Uterus (tissue), 4 donors: ENCODE measurements around the gene NCBP3. TPM values are rescaled to one million over a fixed set of nuclear protein-coding genes. Genes with fewer than 3 reads are reported as not detected.

Experiments used
- DNase-seq, 2 donors: peaks; one replicate each; pipeline ENCODE4 v3.0.0-alpha.2; 2019 to 2020
- H3K27ac ChIP-seq, 2 donors: fragments of 200-600 bp; sonication (generic); 1 replicate in 1 of 2; 2 replicates in 1 of 2; pipeline ENCODE4 v1.5.1; 2016 to 2018
- H3K27me3 ChIP-seq, 2 donors: fragments of 200-600 bp; sonication (generic); one replicate each; pipeline ENCODE4 v1.5.1; 2018 to 2019; ENCODE audit warnings: control low read depth in 1 of 2
- H3K36me3 ChIP-seq, 2 donors: fragments of 200-600 bp; sonication (generic); one replicate each; pipeline ENCODE4 v1.5.1; 2019; ENCODE audit warnings: control low read depth in 1 of 2
- H3K4me1 ChIP-seq, 2 donors: fragments of 200-600 bp; sonication (generic); one replicate each; pipeline ENCODE4 v1.5.1; 2018 to 2019; ENCODE audit warnings: control low read depth in 1 of 2
- H3K4me3 ChIP-seq, 2 donors: fragments of 200-600 bp; sonication (generic); 1 replicate in 1 of 2; 2 replicates in 1 of 2; pipeline ENCODE4 v1.5.1; 2018 to 2019; ENCODE audit warnings: mild to moderate bottlenecking in 1 of 2
- H3K9me3 ChIP-seq, 2 donors: fragments of 200-600 bp; sonication (generic); one replicate each; pipeline ENCODE4 v1.5.1; 2019; ENCODE audit warnings: control low read depth in 1 of 2
- CTCF ChIP-seq, 4 experiments: fragments of 200-600 bp in 2 of 4; fragments of 450-650 bp in 2 of 4; sonication (generic) in 2 of 4; IDR thresholded peaks; one replicate each; pipeline ENCODE4 v1.5.1; 2016 to 2019; ENCODE audit warnings: antibody characterized with exemption in 4 of 4, mild to moderate bottlenecking in 2 of 4, moderate library complexity in 1 of 4
- POLR2A ChIP-seq, 2 donors: fragments of 450-650 bp; IDR thresholded peaks; one replicate each; pipeline ENCODE4 v1.6.1; 2016; ENCODE audit warnings: antibody characterized with exemption in 2 of 2, mild to moderate bottlenecking in 1 of 2, moderate library complexity in 1 of 2
- intact Hi-C: fragments of 100-400 bp; cut with DNase I; formaldehyde crosslinking; loops from one replicate; pipeline ENCODE4 v1.15.1; 2023; ENCODE audit warnings: low total_unique reads
- total RNA-seq, 4 donors: library from RNA; depleted of rRNA in 3 of 4; stranded (reverse); fragments of >200 nt in 3 of 4; gene quantifications; one replicate each; pipeline versions ENCODE4 v1.1.0 to v1.2.4, GENCODE V29; 2014 to 2023
- donor health status: DM: yes; HTN: yes; CAD: no.

NCBP3 gene
- total RNA-seq, 4 donors from 2014 or later, result 16.5 to 46.7 (median 30.1) TPM

GRCh38 chr17:3828852-3829232 lies 17.2 kb downstream of the NCBP3 start:
- intact Hi-C loops, result no loop called here
- Histone ChIP-seq H3K4me3 (no peak overlapping the region), H3K27me3 (no peaks in the 10 kb centered on the region), H3K4me1 (no peaks in the 10 kb centered on the region), H3K27ac (no peak overlapping the region), H3K36me3 (no peaks in the 10 kb centered on the region), H3K9me3 (no peaks in the 10 kb centered on the region)
- no peak for TF ChIP-seq CTCF (IDR thresholded peaks at IDR 0.05)
- TF ChIP-seq POLR2A (IDR thresholded peaks at IDR 0.05), result no peak
- DNase-seq, result no peak

GRCh38 chr17:3828151-3828851 lies 17.7 kb downstream of the NCBP3 start:
- Histone ChIP-seq H3K4me1 (no peaks in the 10 kb centered on the region), H3K9me3 (no peaks in the 10 kb centered on the region), H3K27ac (peak overlapping the region in 1 of 2 donors; percentile 0), H3K27me3 (no peaks in the 10 kb centered on the region), H3K36me3 (no peaks in the 10 kb centered on the region), H3K4me3 (no peak overlapping the region)
- TF ChIP-seq POLR2A (IDR thresholded peaks at IDR 0.05) (no peak), CTCF (IDR thresholded peaks at IDR 0.05) (no peak)
- DNase-seq, result no peak
- intact Hi-C loops, result no loop called here

- intact Hi-C loops, result no loop called here
- peak; percentile 31 to 44 for DNase-seq
- Histone ChIP-seq H3K9me3 (no peaks in the 10 kb centered on the region), H3K27me3 (no peaks in the 10 kb centered on the region), H3K4me3 (no peak overlapping the region), H3K27ac (no peak overlapping the region), H3K4me1 (no peaks in the 10 kb centered on the region), H3K36me3 (no peaks in the 10 kb centered on the region)
- TF ChIP-seq CTCF (IDR thresholded peaks at IDR 0.05) (peak; percentile 15 to 32 (median 24)), POLR2A (IDR thresholded peaks at IDR 0.05) (no peak)
These were observed 18.8 kb downstream of the NCBP3 start for GRCh38 chr17:3827124-3827773.

GRCh38 chr17:3826191-3826590 lies 19.9 kb downstream of the NCBP3 start:
- no peaks in the 10 kb centered on the region for H3K36me3 ChIP-seq

More at GRCh38 chr17:3826191-3826590, 19.9 kb downstream of the NCBP3 start:
- no peaks in the 10 kb centered on the region for H3K4me1 ChIP-seq
- H3K27ac ChIP-seq, result no peak overlapping the region
- H3K27me3 ChIP-seq, result no peaks in the 10 kb centered on the region
- no peaks in the 10 kb centered on the region for H3K9me3 ChIP-seq
- no peak for TF ChIP-seq POLR2A (IDR thresholded peaks at IDR 0.05)
- TF ChIP-seq CTCF (IDR thresholded peaks at IDR 0.05), result no peak
- no peak overlapping the region for H3K4me3 ChIP-seq
- no peak for DNase-seq
- intact Hi-C loops, result no loop called here
